ENCODE data around the gene DISP3. TPM values are rescaled to one million over a fixed set of nuclear protein-coding genes. Genes with fewer than 3 reads are reported as not detected.

Gene DISP3
- total and polyA plus RNA-seq, 9 of the 15 experiments (the other 6 are each of a cell fraction or from before 2014, with no cell fraction given): 0.03 to 0.19 (median 0.15) TPM; not detected in 5

- in situ Hi-C loops (cut with MboI) (no loop called here), intact Hi-C loops (cut with micrococcal nuclease) (no loop called here)
- no peaks in the 10 kb centered on the region for H3K9me1 ChIP-seq (ENCODE audit: control insufficient read depth, insufficient read depth, low read length)
- ATAC-seq (no peak), DNase-seq (ENCODE audit: extremely low read depth in 1 of 4, low spot score in 3 of 4) (no peak), FAIRE-seq (no peak)
- H3K79me2 ChIP-seq (ENCODE audit: control insufficient read depth, insufficient read depth, low read length): no peaks in the 10 kb centered on the region
- H3K27ac ChIP-seq (ENCODE audit: extremely low read depth, low read depth, low read length): no peak overlapping the region
- no peaks in the 10 kb centered on the region for H3K9me3 ChIP-seq (replicated peaks; ENCODE audit: control insufficient read depth, insufficient read depth, low read depth, low read length)
- H3K36me3 ChIP-seq (ENCODE audit: control insufficient read depth, insufficient read depth, low read length): no peaks in the 10 kb centered on the region
- POLR2A ChIA-PET: no interaction called here
- no peak overlapping the region for H3K4me3 ChIP-seq
- H3K27me3 ChIP-seq (ENCODE audit: control insufficient read depth in 2 of 2, insufficient read depth in 2 of 2, low read length in 2 of 2): peaks cover 36 to 77% of the 10 kb centered on the region in 2 experiments
- BruUV-seq (replicated peaks): no TSS peak
- CTCF ChIA-PET (ENCODE audit: low intra/inter-chr PET ratio): no interaction called here
- peaks cover 7% of the 10 kb centered on the region for H4K20me1 ChIP-seq (replicated peaks; ENCODE audit: control insufficient read depth, insufficient read depth, low read length)
- WGBS (ENCODE audit: insufficient coverage, low coverage, missing lambda C conversion rate): 4% methylated on average over 3 of the region's 3 CpGs
- peaks cover 0 to 6% of the 10 kb centered on the region in 2 experiments; a peak in 1 of 5 replicates for H3K4me1 ChIP-seq (replicated peaks in 1 of 2; ENCODE audit: control insufficient read depth in 2 of 2, insufficient read depth in 2 of 2, low read length in 2 of 2)
- no peak overlapping the region for H3K4me2 ChIP-seq (ENCODE audit: insufficient read depth, low read length)
- no peak overlapping the region for H2AFZ ChIP-seq (ENCODE audit: low read depth, low read length)
- H3K9ac ChIP-seq (ENCODE audit: insufficient read depth in 1 of 2, low read depth in 2 of 2, low read length in 2 of 2): no peak overlapping the region
- TF ChIP-seq DACH1 (IDR thresholded peaks at IDR 0.05; ENCODE audit: partially characterized antibody) (no peak), KDM1A (IDR thresholded peaks at IDR 0.05) (peak in 1 of 2 experiments; percentile 50; a peak in 1 of 4 replicates), BCOR (IDR thresholded peaks at IDR 0.05) (peak; percentile 76), ZNF124 (CRISPR knock-in tag; IDR thresholded peaks at IDR 0.05) (no peak), HLTF (IDR thresholded peaks at IDR 0.05) (no peak), CGGBP1 (CRISPR knock-in tag; IDR thresholded peaks at IDR 0.05) (no peak), ZNF239 (CRISPR knock-in tag; IDR thresholded peaks at IDR 0.05) (no peak), SP1 (CRISPR knock-in tag; IDR thresholded peaks at IDR 0.05) (no peak), RBM25 (IDR thresholded peaks at IDR 0.05; ENCODE audit: low read depth, low read length, severe bottlenecking) (peak; percentile 78), TCFL5 (CRISPR knock-in tag; conservative IDR thresholded peaks at IDR 0.05) (no peak), ZNF830 (CRISPR knock-in tag; IDR thresholded peaks at IDR 0.05) (no peak), SMARCA5 (IDR thresholded peaks at IDR 0.05) (peak; percentile 51; the same call in 1 of the 2 replicates), ZBTB26 (CRISPR knock-in tag; IDR thresholded peaks at IDR 0.05) (no peak), RBM39 (optimal IDR thresholded peaks at IDR 0.05; ENCODE audit: low read depth, low read length) (no peak), ZNF146 (CRISPR knock-in tag; IDR thresholded peaks at IDR 0.05; ENCODE audit: unreplicated experiment) (no peak), FOXP1 (CRISPR knock-in tag; IDR thresholded peaks at IDR 0.05) (no peak), MIER1 (IDR thresholded peaks at IDR 0.05; ENCODE audit: low read depth) (no peak), ZNF282 (CRISPR knock-in tag; IDR thresholded peaks at IDR 0.05) (no peak), ELF2 (CRISPR knock-in tag; IDR thresholded peaks at IDR 0.05) (no peak), ZBTB12 (CRISPR knock-in tag; IDR thresholded peaks at IDR 0.05) (no peak), HNRNPK (IDR thresholded peaks at IDR 0.05; ENCODE audit: low read depth, low read length, poor library complexity, severe bottlenecking) (no peak), THRAP3 (IDR thresholded peaks at IDR 0.05; ENCODE audit: borderline replicate concordance) (no peak), BDP1 (IDR thresholded peaks at IDR 0.05; ENCODE audit: insufficient read depth, insufficient read length) (no peak), ZNF41 (CRISPR knock-in tag; conservative IDR thresholded peaks at IDR 0.05) (no peak)
These were observed 91.0 kb downstream of the DISP3 start for GRCh38 chr1:11569954-11570353.
